Vagina (tissue), 2 donors: Measurements from ENCODE around the gene IL1RAPL2. TPM values are rescaled to one million over a fixed set of nuclear protein-coding genes. Genes with fewer than 3 reads are reported as not detected.

ENCODE experiments used
- DNase-seq, 2 donors: peaks; one replicate each; pipeline ENCODE4 v3.0.0-alpha.2; 2017; ENCODE audit errors: extremely low spot score in 2 of 2
- H3K27ac ChIP-seq: fragments of 200-600 bp; sonication (generic); one replicate; pipeline ENCODE4 v1.5.1; 2019
- H3K27me3 ChIP-seq: fragments of 200-600 bp; sonication (generic); one replicate; pipeline ENCODE4 v1.5.1; 2019
- H3K36me3 ChIP-seq, 2 donors: fragments of 200-600 bp; sonication (generic); one replicate each; pipeline ENCODE4 v1.5.1; 2017 to 2019
- H3K4me1 ChIP-seq: fragments of 200-600 bp; sonication (generic); one replicate; pipeline ENCODE4 v1.5.1; 2019
- H3K4me3 ChIP-seq, 2 donors: fragments of 200-600 bp; sonication (generic); 1 replicate in 1 of 2; 2 replicates in 1 of 2; pipeline ENCODE4 v1.5.1; 2016 to 2019
- H3K9me3 ChIP-seq: fragments of 200-600 bp; sonication (generic); one replicate; pipeline ENCODE4 v1.5.1; 2019
- CTCF ChIP-seq, 3 experiments: fragments of 450-650 bp in 2 of 3; fragments of 200-600 bp in 1 of 3; sonication (generic) in 1 of 3; IDR thresholded peaks; one replicate each; pipeline ENCODE4 v1.5.1; 2017 to 2019; ENCODE audit warnings: antibody characterized with exemption in 3 of 3, mild to moderate bottlenecking in 2 of 3, moderate library complexity in 2 of 3
- POLR2A ChIP-seq, 2 donors: fragments of 450-650 bp; IDR thresholded peaks; one replicate each; pipeline ENCODE4 v1.6.1; 2017; ENCODE audit warnings: antibody characterized with exemption in 2 of 2, mild to moderate bottlenecking in 2 of 2, moderate library complexity in 2 of 2
- POLR2AphosphoS5 ChIP-seq, 2 donors: sonication (generic); formaldehyde crosslinking; IDR thresholded peaks; one replicate each; pipeline ENCODE4 v1.9.0; 2017; ENCODE audit warnings: antibody characterized with exemption in 2 of 2, mild to moderate bottlenecking in 2 of 2, low read depth in 1 of 2; ENCODE audit not compliant: insufficient read depth in 1 of 2
- intact Hi-C: fragments of 100-400 bp; cut with DNase I; formaldehyde crosslinking; loops from one replicate; pipeline ENCODE4 v1.15.1; 2023
- total RNA-seq: library from RNA; depleted of rRNA; stranded (reverse); fragments of >200 nt; gene quantifications from one replicate; pipeline ENCODE4 v1.2.3, GENCODE V29; 2016

Gene IL1RAPL2
- total RNA-seq, 1 donor from 2014 or later, result 0.25 TPM

GRCh38 chrX:104621781-104622180, 55.8 kb downstream of the IL1RAPL2 start:
- Histone ChIP-seq H3K27ac (no peak overlapping the region), H3K27me3 (no peaks in the 10 kb centered on the region), H3K4me3 (no peak overlapping the region), H3K36me3 (no peaks in the 10 kb centered on the region), H3K4me1 (no peaks in the 10 kb centered on the region), H3K9me3 (no peaks in the 10 kb centered on the region)
- intact Hi-C loops, result no loop called here
- TF ChIP-seq POLR2A (IDR thresholded peaks at IDR 0.05), result no peak
- TF ChIP-seq POLR2AphosphoS5 (IDR thresholded peaks at IDR 0.05; ENCODE audit: insufficient read depth in 1 of 2, low read depth in 1 of 2), result no peak
- TF ChIP-seq CTCF (IDR thresholded peaks at IDR 0.05), result no peak
- DNase-seq, result no peak

GRCh38 chrX:104641176-104641575, 75.2 kb downstream of the IL1RAPL2 start:
- no peak for TF ChIP-seq POLR2AphosphoS5 (IDR thresholded peaks at IDR 0.05; ENCODE audit: insufficient read depth in 1 of 2, low read depth in 1 of 2)
- TF ChIP-seq POLR2A (IDR thresholded peaks at IDR 0.05), result no peak
- TF ChIP-seq CTCF (IDR thresholded peaks at IDR 0.05), result no peak
- Histone ChIP-seq H3K27ac (no peak overlapping the region), H3K36me3 (no peaks in the 10 kb centered on the region), H3K9me3 (peaks cover 9% of the 10 kb centered on the region), H3K4me3 (no peak overlapping the region), H3K27me3 (no peaks in the 10 kb centered on the region), H3K4me1 (no peaks in the 10 kb centered on the region)
- intact Hi-C loops, result no loop called here
- no peak for DNase-seq

- no peaks in the 10 kb centered on the region for H3K9me3 ChIP-seq
- no peaks in the 10 kb centered on the region for H3K36me3 ChIP-seq
- H3K4me3 ChIP-seq, result no peak overlapping the region
- H3K27me3 ChIP-seq, result no peaks in the 10 kb centered on the region
- intact Hi-C loops, result no loop called here
- H3K27ac ChIP-seq, result no peak overlapping the region
- TF ChIP-seq CTCF (IDR thresholded peaks at IDR 0.05) (no peak), POLR2AphosphoS5 (IDR thresholded peaks at IDR 0.05; ENCODE audit: insufficient read depth in 1 of 2, low read depth in 1 of 2) (no peak), POLR2A (IDR thresholded peaks at IDR 0.05) (no peak)
- no peaks in the 10 kb centered on the region for H3K4me1 ChIP-seq
- no peak for DNase-seq
Observed at GRCh38 chrX:104647084-104647483, 81.1 kb downstream of the IL1RAPL2 start.

- H3K4me1 ChIP-seq, result no peaks in the 10 kb centered on the region
Observed at GRCh38 chrX:104659005-104659744, 93.2 kb downstream of the IL1RAPL2 start.

More at GRCh38 chrX:104659005-104659744, 93.2 kb downstream of the IL1RAPL2 start:
- no peak for DNase-seq
- Histone ChIP-seq H3K27ac (no peak overlapping the region), H3K9me3 (no peaks in the 10 kb centered on the region), H3K27me3 (no peaks in the 10 kb centered on the region), H3K4me3 (no peak overlapping the region), H3K36me3 (no peaks in the 10 kb centered on the region)
- intact Hi-C loops, result no loop called here
- TF ChIP-seq POLR2AphosphoS5 (IDR thresholded peaks at IDR 0.05; ENCODE audit: insufficient read depth in 1 of 2, low read depth in 1 of 2) (peak in 1 of 2 donors; percentile 8), CTCF (IDR thresholded peaks at IDR 0.05) (no peak)
